IMR-90 (cell line): Measurements from ENCODE around the gene KRT27. TPM values are rescaled to one million over a fixed set of nuclear protein-coding genes. Genes with fewer than 3 reads are reported as not detected.
A peak's percentile ranks its signal among the peaks of the same experiment; 100 is the strongest.

Experiments
- ATAC-seq: fragments of 200-7000 bp; cut with Tn5 transposase; 2 replicates; pipeline ENCODE4 v1.9.1; 2020; ENCODE audit warnings: low read depth, mild to moderate bottlenecking, moderate library complexity
- BruUV-seq: library from RNA; stranded (reverse); fragments of 400-500 nt; replicated peaks from 2 replicates; lab custom pipeline; 2021; lab: Mats Ljungman, UMichigan
- CTCF ChIA-PET: fragments of 300-600 bp; formaldehyde crosslinking; extraction: SDS; loops from one replicate; lab custom pipeline; 2021; ENCODE audit warnings: antibody characterized with exemption; lab: Yijun Ruan, JAX
- POLR2A ChIA-PET: fragments of 300-600 bp; sonication (Branson Sonifier 250); formaldehyde crosslinking; loops from one replicate; lab custom pipeline; 2022; ENCODE audit warnings: antibody characterized with exemption; ENCODE audit not compliant: unreplicated experiment; lab: Charles Lee
- DNase-seq: peaks from one replicate; pipeline ENCODE4 v3.0.0; 2013
- H2AFZ ChIP-seq: replicated peaks from 2 replicates; pipeline ENCODE3; 2013; ENCODE audit warnings: low read length, mild to moderate bottlenecking; ENCODE audit not compliant: poor library complexity
- H2AK5ac ChIP-seq: 2 replicates; pipeline ENCODE4 v1.6.1; 2013; ENCODE audit warnings: low read depth, low read length, inconsistent platforms
- H2AK9ac ChIP-seq: replicated peaks from 2 replicates; pipeline ENCODE3; 2013; ENCODE audit warnings: mild to moderate bottlenecking, low read depth, low read length, moderate library complexity; ENCODE audit not compliant: poor library complexity
- H2BK120ac ChIP-seq: 2 replicates; pipeline ENCODE4 v1.6.1; 2013; ENCODE audit warnings: low read depth, low read length, inconsistent platforms
- H2BK15ac ChIP-seq: 3 replicates; pipeline ENCODE4 v1.6.1; 2013; ENCODE audit warnings: low read depth, low read length, inconsistent platforms
- H2BK20ac ChIP-seq: 2 replicates; pipeline ENCODE4 v1.6.1; 2013; ENCODE audit warnings: low read depth, mild to moderate bottlenecking, inconsistent platforms, low read length, moderate library complexity
- H2BK5ac ChIP-seq: 2 replicates; pipeline ENCODE4 v1.6.1; 2013; ENCODE audit warnings: mild to moderate bottlenecking, low read depth, low read length, inconsistent platforms; ENCODE audit not compliant: poor library complexity, severe bottlenecking
- H3K14ac ChIP-seq: replicated peaks from 2 replicates; pipeline ENCODE4 v1.6.1; 2013; ENCODE audit warnings: low read depth, low read length, inconsistent platforms
- H3K18ac ChIP-seq: 2 replicates; pipeline ENCODE4 v1.6.1; 2013; ENCODE audit warnings: low read depth, low read length, control low read depth
- H3K23ac ChIP-seq: 2 replicates; pipeline ENCODE4 v1.6.1; 2013; ENCODE audit warnings: low read depth, low read length, inconsistent platforms
- H3K27ac ChIP-seq: 2 replicates; pipeline ENCODE4 v1.5.1; 2013; ENCODE audit warnings: mild to moderate bottlenecking, control low read depth, low read length; ENCODE audit not compliant: insufficient read depth
- H3K27me3 ChIP-seq: 2 replicates; pipeline ENCODE4 v1.6.1; 2013; ENCODE audit warnings: low read length; ENCODE audit not compliant: control insufficient read depth, insufficient read depth
- H3K36me3 ChIP-seq: 2 replicates; pipeline ENCODE4 v1.6.1; 2013; ENCODE audit warnings: low read length, mixed read lengths; ENCODE audit not compliant: control insufficient read depth, insufficient read depth
- H3K4ac ChIP-seq: 2 replicates; pipeline ENCODE4 v1.6.1; 2013; ENCODE audit warnings: low read depth, low read length, inconsistent platforms
- H3K4me1 ChIP-seq: 2 replicates; pipeline ENCODE4 v1.6.1; 2013; ENCODE audit warnings: low read length, mixed read lengths; ENCODE audit not compliant: control insufficient read depth, insufficient read depth
- H3K4me2 ChIP-seq: 2 replicates; pipeline ENCODE4 v1.6.1; 2013; ENCODE audit warnings: low read depth, mild to moderate bottlenecking, control low read depth, low read length, moderate library complexity
- H3K4me3 ChIP-seq: 2 replicates; pipeline ENCODE4 v1.5.1; 2013; ENCODE audit warnings: low read depth, mild to moderate bottlenecking, control low read depth, low read length, moderate library complexity; ENCODE audit not compliant: insufficient read depth
- H3K56ac ChIP-seq: 2 replicates; pipeline ENCODE4 v1.6.1; 2013; ENCODE audit warnings: low read length, inconsistent platforms; ENCODE audit not compliant: insufficient read depth; ENCODE audit errors: extremely low read depth
- H3K79me1 ChIP-seq, 2 experiments: 2 replicates each; pipeline ENCODE4 v1.6.1; 2013; ENCODE audit warnings: low read length in 2 of 2, inconsistent platforms in 1 of 2, low read depth in 1 of 2
- H3K9ac ChIP-seq: 2 replicates; pipeline ENCODE4 v1.6.1; 2013; ENCODE audit warnings: low read depth, low read length, control low read depth
- H3K9me1 ChIP-seq: 2 replicates; pipeline ENCODE4 v1.6.1; 2013; ENCODE audit warnings: low read length, inconsistent platforms; ENCODE audit not compliant: insufficient read depth
- H3K9me3 ChIP-seq: 2 replicates; pipeline ENCODE4 v1.6.1; 2013; ENCODE audit warnings: low read length; ENCODE audit not compliant: control insufficient read depth, insufficient read depth
- H4K20me1 ChIP-seq: 2 replicates; pipeline ENCODE4 v1.6.1; 2013; ENCODE audit warnings: low read length, inconsistent platforms; ENCODE audit not compliant: insufficient read depth
- H4K5ac ChIP-seq: 2 replicates; pipeline ENCODE4 v1.6.1; 2013; ENCODE audit warnings: mild to moderate bottlenecking, low read depth, low read length, control low read depth
- H4K8ac ChIP-seq, 2 experiments: 2 replicates each; pipeline ENCODE4 v1.6.1; 2013; ENCODE audit warnings: low read depth in 2 of 2, low read length in 2 of 2, control low read depth in 1 of 2, inconsistent platforms in 1 of 2
- H4K91ac ChIP-seq: 2 replicates; pipeline ENCODE4 v1.6.1; 2013; ENCODE audit warnings: low read depth, low read length, inconsistent platforms; ENCODE audit not compliant: insufficient read depth
- BHLHE40 ChIP-seq: fragments of 150-350 bp; IDR thresholded peaks from 2 replicates; pipeline ENCODE4 v1.6.1; 2016; ENCODE audit warnings: mild to moderate bottlenecking, low read depth, low read length
- ELK1 ChIP-seq: fragments of 150-350 bp; IDR thresholded peaks from 2 replicates; pipeline ENCODE4 v1.6.1; 2016; ENCODE audit warnings: low read depth, mild to moderate bottlenecking, low read length, moderate library complexity, borderline replicate concordance
- FOS ChIP-seq: fragments of 150-350 bp; IDR thresholded peaks from 2 replicates; pipeline ENCODE4 v1.6.1; 2016; ENCODE audit warnings: low read depth, low read length
- MAFK ChIP-seq: IDR thresholded peaks from 2 replicates; pipeline ENCODE4 v1.6.1; 2012; ENCODE audit warnings: low read depth, low read length, improper control_type of control experiment
- MXI1 ChIP-seq: IDR thresholded peaks from 2 replicates; pipeline ENCODE4 v1.6.1; 2012; ENCODE audit warnings: low read depth, mild to moderate bottlenecking, low read length, moderate library complexity, borderline replicate concordance
- RAD21 ChIP-seq: IDR thresholded peaks from 2 replicates; pipeline ENCODE4 v1.6.1; 2012; ENCODE audit warnings: low read length, improper control_type of control experiment
- SMC3 ChIP-seq: fragments of 150-350 bp; IDR thresholded peaks from 2 replicates; pipeline ENCODE4 v1.6.1; 2016; ENCODE audit warnings: low read depth, mild to moderate bottlenecking, antibody characterized with exemption, low read length, moderate library complexity
- WGBS, 2 experiments: methylation state at CpG; one replicate each; pipeline versions ENCODE4 v1.1.5 to v1.1.7; 2013; ENCODE audit warnings: missing lambda C conversion rate in 2 of 2; ENCODE audit not compliant: insufficient read length in 1 of 2; ENCODE audit errors: extremely low coverage in 2 of 2; 5-methylcytosine and 5-hydroxymethylcytosine counted together
- dilution Hi-C: fragments of 300-500 bp; cut with HindIII; formaldehyde crosslinking; loops from one replicate; pipeline ENCODE4 v1.14.3; 2018; ENCODE audit warnings: low sequenced_read_pairs; ENCODE audit not compliant: unreplicated experiment
- in situ Hi-C: fragments of 300-500 bp; cut with MboI; formaldehyde crosslinking; loops from 3 replicates; pipeline ENCODE4 v1.14.3; 2019; ENCODE audit warnings: low sequenced_read_pairs, inconsistent platforms, mixed read lengths
- intact Hi-C: fragments of 100-400 bp; cut with micrococcal nuclease; formaldehyde crosslinking; loops from 2 replicates; pipeline ENCODE4 v1.10.0; 2022
- polyA plus RNA-seq, 3 experiments: library from polyadenylated mRNA; depleted of rRNA; stranded (reverse); fragments of >200 nt; gene quantifications; 2 replicates each; pipeline ENCODE4 v1.2.3, GENCODE V29; 2012; ENCODE audit warnings: low replicate concordance in 1 of 3
- total RNA-seq: library from RNA; depleted of rRNA; stranded (reverse); fragments of >200 nt; gene quantifications from 2 replicates; pipeline ENCODE4 v1.2.3, GENCODE V29; 2012
- TF ChIP-seq, protein P1 (sequence below): conservative IDR thresholded peaks from 2 replicates; pipeline ENCODE4 v1.5.1; 2012; ENCODE audit warnings: mild to moderate bottlenecking, low read depth, low read length, improper control_type of control experiment

The KRT27 gene
- total and polyA plus RNA-seq, 2 of the 4 experiments (the other 2 are of a cell fraction), result not detected

DNA sequence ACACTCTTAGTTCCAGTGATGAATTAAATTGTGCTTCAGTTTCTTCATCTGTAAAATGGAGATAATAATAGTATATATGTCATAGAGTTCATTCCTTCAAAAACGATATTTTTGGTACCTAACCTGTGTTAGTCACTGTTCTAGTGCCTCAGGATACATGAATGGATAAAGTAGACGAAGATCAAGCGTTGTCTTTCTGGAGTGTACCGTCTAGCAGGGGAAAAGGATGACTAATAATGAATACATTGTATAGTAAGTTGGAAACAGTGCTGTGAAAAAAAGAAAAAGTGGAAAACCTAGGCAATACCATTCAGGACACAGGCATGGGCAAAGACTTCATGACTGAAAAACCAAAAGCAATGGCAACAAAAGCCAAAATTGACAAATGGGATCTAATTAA is 31.5 kb upstream of the KRT27 start:
- intact Hi-C loops, result no loop called here
- H3K18ac ChIP-seq, result no peak overlapping the region
- H4K8ac ChIP-seq, result no peak overlapping the region
- no peaks in the 10 kb centered on the region for H4K20me1 ChIP-seq
- ATAC-seq, result no peak
- no peak overlapping the region for H2AK5ac ChIP-seq
- peaks cover 9% of the 10 kb centered on the region for H3K36me3 ChIP-seq
- H2BK20ac ChIP-seq, result no peak overlapping the region
- TF ChIP-seq FOS, result no peak
- TF ChIP-seq, protein P1, sequence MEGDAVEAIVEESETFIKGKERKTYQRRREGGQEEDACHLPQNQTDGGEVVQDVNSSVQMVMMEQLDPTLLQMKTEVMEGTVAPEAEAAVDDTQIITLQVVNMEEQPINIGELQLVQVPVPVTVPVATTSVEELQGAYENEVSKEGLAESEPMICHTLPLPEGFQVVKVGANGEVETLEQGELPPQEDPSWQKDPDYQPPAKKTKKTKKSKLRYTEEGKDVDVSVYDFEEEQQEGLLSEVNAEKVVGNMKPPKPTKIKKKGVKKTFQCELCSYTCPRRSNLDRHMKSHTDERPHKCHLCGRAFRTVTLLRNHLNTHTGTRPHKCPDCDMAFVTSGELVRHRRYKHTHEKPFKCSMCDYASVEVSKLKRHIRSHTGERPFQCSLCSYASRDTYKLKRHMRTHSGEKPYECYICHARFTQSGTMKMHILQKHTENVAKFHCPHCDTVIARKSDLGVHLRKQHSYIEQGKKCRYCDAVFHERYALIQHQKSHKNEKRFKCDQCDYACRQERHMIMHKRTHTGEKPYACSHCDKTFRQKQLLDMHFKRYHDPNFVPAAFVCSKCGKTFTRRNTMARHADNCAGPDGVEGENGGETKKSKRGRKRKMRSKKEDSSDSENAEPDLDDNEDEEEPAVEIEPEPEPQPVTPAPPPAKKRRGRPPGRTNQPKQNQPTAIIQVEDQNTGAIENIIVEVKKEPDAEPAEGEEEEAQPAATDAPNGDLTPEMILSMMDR, result no peak
- no peak for TF ChIP-seq MXI1
- TF ChIP-seq ELK1, result no peak
- no peak for TF ChIP-seq RAD21
- TF ChIP-seq SMC3, result no peak
- TF ChIP-seq BHLHE40, result no peak
- TF ChIP-seq MAFK, result no peak
- dilution Hi-C loops, result no loop called here
- H4K5ac ChIP-seq, result no peak overlapping the region
- H3K4me1 ChIP-seq, result peaks cover 2% of the 10 kb centered on the region; the same call in 1 of the 2 replicates
- no peak overlapping the region for H3K9ac ChIP-seq
- no peak overlapping the region for H3K27ac ChIP-seq
- peak; percentile 47 for DNase-seq
- ChIA-PET POLR2A (no interaction called here), CTCF (interaction anchor here (0.6 kb wide), 1 partner anchor 11 kb away, joined by 3 read pairs; no protein-coding TSS in a partner anchor)
- H3K4me3 ChIP-seq, result no peak overlapping the region
- H3K9me3 ChIP-seq, result no peaks in the 10 kb centered on the region
- peaks cover 12 to 13% of the 10 kb centered on the region in 2 experiments for H3K79me1 ChIP-seq
- in situ Hi-C loops, result no loop called here
- no peak overlapping the region for H2AK9ac ChIP-seq
- BruUV-seq, result no TSS peak
- WGBS, 2 experiments, result no CpG with 5 or more reads among the region's 4 CpGs
- no peak overlapping the region for H3K4me2 ChIP-seq
- H2BK120ac ChIP-seq, result no peak overlapping the region
- no peak overlapping the region for H3K14ac ChIP-seq
- H2AFZ ChIP-seq, result no peak overlapping the region
- no peak overlapping the region for H3K23ac ChIP-seq
- no peak overlapping the region for H2BK15ac ChIP-seq
- H3K9me1 ChIP-seq, result no peaks in the 10 kb centered on the region; the same call in 1 of the 2 replicates
- H3K4ac ChIP-seq, result no peak overlapping the region
- H4K91ac ChIP-seq, result no peak overlapping the region
- H3K56ac ChIP-seq, result no peak overlapping the region
- no peak overlapping the region for H2BK5ac ChIP-seq
- no peaks in the 10 kb centered on the region for H3K27me3 ChIP-seq
